Measurements from ENCODE around the gene KLHL28. TPM values are rescaled to one million over a fixed set of nuclear protein-coding genes. Genes with fewer than 3 reads are reported as not detected.

Gene KLHL28
- total and polyA plus RNA-seq, 10 of the 15 experiments (the other 5 are each of a cell fraction or from before 2014, with no cell fraction given) = 2.7 to 9.8 (median 6.2) TPM

DNA sequence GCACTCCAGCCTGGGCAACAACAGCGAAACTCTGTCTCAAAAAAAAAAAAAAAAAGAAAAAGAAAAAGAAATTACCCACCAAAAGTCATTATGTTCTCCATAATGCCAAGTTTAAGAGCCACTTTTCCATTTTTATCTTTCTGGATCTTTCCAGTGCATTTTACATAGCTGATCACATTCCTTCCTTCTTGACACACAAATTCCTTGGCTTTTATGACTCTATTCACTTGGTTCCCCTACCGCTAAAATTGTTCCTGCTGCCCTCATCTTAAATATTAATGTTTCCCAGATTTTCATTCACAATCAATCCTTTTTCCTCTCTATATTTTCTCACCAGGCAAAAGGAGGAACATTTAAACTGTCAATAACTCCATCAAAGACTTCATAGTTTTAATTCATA, 20.2 kb downstream of the KLHL28 start:
- WGBS (ENCODE audit: insufficient coverage, insufficient replicate concordance, low lambda C conversion rate, missing lambda C conversion rate) = 88% methylated on average over 1 of the region's 2 CpGs
- DNase-seq (ENCODE audit: low read depth, low spot score) (no peak), ATAC-seq (no peak), FAIRE-seq (no peak)
- no TSS peak for BruUV-seq (replicated peaks)
- SMC1A ChIA-PET (ENCODE audit: uncharacterized antibody, unreplicated experiment) = interaction anchor here (1.5 kb wide), 1 partner anchor 21 kb away, joined by 3 read pairs; no protein-coding TSS in a partner anchor
- TF ChIP-seq ESRRA (IDR thresholded peaks at IDR 0.05; ENCODE audit: low read length) = no peak
- Histone ChIP-seq H3K27ac (ENCODE audit: control insufficient read depth, insufficient read depth) (no peak overlapping the region), H3K9me3 (replicated peaks; ENCODE audit: control insufficient read depth, insufficient read depth, low read length) (no peaks in the 10 kb centered on the region; the same call in 2 of the 3 replicates), H3K9ac (ENCODE audit: control insufficient read depth, insufficient read depth, low read length) (no peak overlapping the region), H3K27me3 (replicated peaks in 1 of 2; ENCODE audit: control insufficient read depth in 2 of 2, insufficient read depth in 2 of 2, low read length in 1 of 2) (no peaks in the 10 kb centered on the region), H3K4me1 (ENCODE audit: control insufficient read depth, insufficient read depth, low read length) (no peaks in the 10 kb centered on the region), H2AFZ (ENCODE audit: control insufficient read depth, low read depth, low read length) (no peak overlapping the region), H3K36me3 (ENCODE audit: control insufficient read depth in 2 of 2, insufficient read depth in 2 of 2, low read length in 1 of 2) (peaks cover 0 to 15% of the 10 kb centered on the region in 2 experiments; a peak in 3 of 4 replicates), H3K4me2 (ENCODE audit: control insufficient read depth, insufficient read depth) (no peak overlapping the region), H3K4me3 (no peak overlapping the region), H3K79me2 (ENCODE audit: control insufficient read depth, insufficient read depth, low read length) (no peaks in the 10 kb centered on the region), H4K20me1 (ENCODE audit: control insufficient read depth, insufficient read depth) (no peaks in the 10 kb centered on the region)
- POLR2A ChIA-PET = no interaction called here
- RAD21 ChIA-PET (ENCODE audit: unreplicated experiment) = no interaction called here
- CTCF ChIA-PET = no interaction called here
- intact Hi-C loops (cut with micrococcal nuclease; ENCODE audit: unreplicated experiment) (no loop called here), in situ Hi-C loops (cut with MboI) (no loop called here)

DNA sequence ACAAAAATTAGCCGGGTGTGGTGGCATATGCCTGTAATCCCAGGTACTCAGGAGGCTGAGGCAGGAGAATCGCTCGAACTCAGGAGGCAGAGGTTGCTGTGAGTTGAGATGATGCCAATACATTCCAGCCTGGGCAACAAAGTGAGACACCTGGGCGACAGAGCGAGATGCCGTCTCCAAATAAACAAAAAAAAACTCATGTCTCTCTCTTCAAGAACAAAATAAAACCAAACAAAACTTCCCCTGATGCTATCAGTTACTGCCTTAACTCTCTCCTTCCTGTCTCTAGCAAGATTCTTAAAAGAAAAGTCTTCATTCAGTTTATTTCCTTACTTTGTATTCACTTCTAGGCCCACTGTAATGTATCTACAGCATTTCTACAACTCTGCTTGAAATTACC, 20.8 kb downstream of the KLHL28 start:
- ATAC-seq (no peak), DNase-seq (ENCODE audit: low read depth, low spot score) (no peak), FAIRE-seq (no peak)
- Histone ChIP-seq H4K20me1 (ENCODE audit: control insufficient read depth, insufficient read depth) (no peaks in the 10 kb centered on the region), H3K4me2 (ENCODE audit: control insufficient read depth, insufficient read depth) (no peak overlapping the region), H3K4me3 (no peak overlapping the region), H3K36me3 (ENCODE audit: control insufficient read depth in 2 of 2, insufficient read depth in 2 of 2, low read length in 1 of 2) (peaks cover 0 to 15% of the 10 kb centered on the region in 2 experiments; a peak in 3 of 4 replicates), H2AFZ (ENCODE audit: control insufficient read depth, low read depth, low read length) (no peak overlapping the region), H3K4me1 (ENCODE audit: control insufficient read depth, insufficient read depth, low read length) (no peaks in the 10 kb centered on the region), H3K79me2 (ENCODE audit: control insufficient read depth, insufficient read depth, low read length) (no peaks in the 10 kb centered on the region), H3K27ac (ENCODE audit: control insufficient read depth, insufficient read depth) (no peak overlapping the region), H3K9ac (ENCODE audit: control insufficient read depth, insufficient read depth, low read length) (no peak overlapping the region), H3K27me3 (replicated peaks in 1 of 2; ENCODE audit: control insufficient read depth in 2 of 2, insufficient read depth in 2 of 2, low read length in 1 of 2) (no peaks in the 10 kb centered on the region), H3K9me3 (replicated peaks; ENCODE audit: control insufficient read depth, insufficient read depth, low read length) (no peaks in the 10 kb centered on the region; the same call in 2 of the 3 replicates)
- intact Hi-C loops (cut with micrococcal nuclease; ENCODE audit: unreplicated experiment) = no loop called here
- ChIA-PET SMC1A (ENCODE audit: uncharacterized antibody, unreplicated experiment) (no interaction called here), POLR2A (no interaction called here), RAD21 (ENCODE audit: unreplicated experiment) (no interaction called here), CTCF (no interaction called here)
- in situ Hi-C loops (cut with MboI) = no loop called here
- no TSS peak for BruUV-seq (replicated peaks)
- WGBS (ENCODE audit: insufficient coverage, insufficient replicate concordance, low lambda C conversion rate, missing lambda C conversion rate) = 97% methylated on average over 6 of the region's 6 CpGs
- TF ChIP-seq SPI1 (IDR thresholded peaks at IDR 0.05; ENCODE audit: borderline replicate concordance, insufficient read depth, low read depth, low read length) (no peak), RCOR1 (conservative IDR thresholded peaks at IDR 0.05; ENCODE audit: low read depth, low read length) (no peak), MTA3 (IDR thresholded peaks at IDR 0.05; ENCODE audit: borderline replicate concordance, low read length) (no peak), ETV6 (conservative IDR thresholded peaks at IDR 0.05 in 1 of 2, IDR thresholded peaks at IDR 0.05 in 1 of 2; ENCODE audit: borderline replicate concordance in 1 of 2, low read depth in 1 of 2) (no peak)
- TF ChIP-seq, protein P1, sequence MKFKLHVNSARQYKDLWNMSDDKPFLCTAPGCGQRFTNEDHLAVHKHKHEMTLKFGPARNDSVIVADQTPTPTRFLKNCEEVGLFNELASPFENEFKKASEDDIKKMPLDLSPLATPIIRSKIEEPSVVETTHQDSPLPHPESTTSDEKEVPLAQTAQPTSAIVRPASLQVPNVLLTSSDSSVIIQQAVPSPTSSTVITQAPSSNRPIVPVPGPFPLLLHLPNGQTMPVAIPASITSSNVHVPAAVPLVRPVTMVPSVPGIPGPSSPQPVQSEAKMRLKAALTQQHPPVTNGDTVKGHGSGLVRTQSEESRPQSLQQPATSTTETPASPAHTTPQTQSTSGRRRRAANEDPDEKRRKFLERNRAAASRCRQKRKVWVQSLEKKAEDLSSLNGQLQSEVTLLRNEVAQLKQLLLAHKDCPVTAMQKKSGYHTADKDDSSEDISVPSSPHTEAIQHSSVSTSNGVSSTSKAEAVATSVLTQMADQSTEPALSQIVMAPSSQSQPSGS (IDR thresholded peaks at IDR 0.05; ENCODE audit: low read length) = no peak
- TF ChIP-seq, protein P2, sequence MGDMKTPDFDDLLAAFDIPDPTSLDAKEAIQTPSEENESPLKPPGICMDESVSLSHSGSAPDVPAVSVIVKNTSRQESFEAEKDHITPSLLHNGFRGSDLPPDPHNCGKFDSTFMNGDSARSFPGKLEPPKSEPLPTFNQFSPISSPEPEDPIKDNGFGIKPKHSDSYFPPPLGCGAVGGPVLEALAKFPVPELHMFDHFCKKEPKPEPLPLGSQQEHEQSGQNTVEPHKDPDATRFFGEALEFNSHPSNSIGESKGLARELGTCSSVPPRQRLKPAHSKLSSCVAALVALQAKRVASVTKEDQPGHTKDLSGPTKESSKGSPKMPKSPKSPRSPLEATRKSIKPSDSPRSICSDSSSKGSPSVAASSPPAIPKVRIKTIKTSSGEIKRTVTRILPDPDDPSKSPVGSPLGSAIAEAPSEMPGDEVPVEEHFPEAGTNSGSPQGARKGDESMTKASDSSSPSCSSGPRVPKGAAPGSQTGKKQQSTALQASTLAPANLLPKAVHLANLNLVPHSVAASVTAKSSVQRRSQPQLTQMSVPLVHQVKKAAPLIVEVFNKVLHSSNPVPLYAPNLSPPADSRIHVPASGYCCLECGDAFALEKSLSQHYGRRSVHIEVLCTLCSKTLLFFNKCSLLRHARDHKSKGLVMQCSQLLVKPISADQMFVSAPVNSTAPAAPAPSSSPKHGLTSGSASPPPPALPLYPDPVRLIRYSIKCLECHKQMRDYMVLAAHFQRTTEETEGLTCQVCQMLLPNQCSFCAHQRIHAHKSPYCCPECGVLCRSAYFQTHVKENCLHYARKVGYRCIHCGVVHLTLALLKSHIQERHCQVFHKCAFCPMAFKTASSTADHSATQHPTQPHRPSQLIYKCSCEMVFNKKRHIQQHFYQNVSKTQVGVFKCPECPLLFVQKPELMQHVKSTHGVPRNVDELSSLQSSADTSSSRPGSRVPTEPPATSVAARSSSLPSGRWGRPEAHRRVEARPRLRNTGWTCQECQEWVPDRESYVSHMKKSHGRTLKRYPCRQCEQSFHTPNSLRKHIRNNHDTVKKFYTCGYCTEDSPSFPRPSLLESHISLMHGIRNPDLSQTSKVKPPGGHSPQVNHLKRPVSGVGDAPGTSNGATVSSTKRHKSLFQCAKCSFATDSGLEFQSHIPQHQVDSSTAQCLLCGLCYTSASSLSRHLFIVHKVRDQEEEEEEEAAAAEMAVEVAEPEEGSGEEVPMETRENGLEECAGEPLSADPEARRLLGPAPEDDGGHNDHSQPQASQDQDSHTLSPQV (IDR thresholded peaks at IDR 0.05) = no peak

Data from GM12878 (cell line).